Liver (tissue), 9 donors: ENCODE measurements around the gene HSP90AB1. TPM values are rescaled to one million over a fixed set of nuclear protein-coding genes. Genes with fewer than 3 reads are reported as not detected.
A peak's percentile ranks its signal among the peaks of the same experiment; 100 is the strongest.

Experiments
- DNase-seq: peaks from one replicate; pipeline ENCODE4 v3.0.0-alpha.2; 2017; ENCODE audit warnings: low spot score
- H3K27ac ChIP-seq, 2 donors: one replicate each; pipeline ENCODE4 v1.7.0; 2013; ENCODE audit warnings: inconsistent platforms in 2 of 2, low read length in 2 of 2, control low read depth in 1 of 2, low read depth in 1 of 2, mild to moderate bottlenecking in 1 of 2
- H3K27me3 ChIP-seq, 4 donors: one replicate each; pipeline versions ENCODE4 v1.6.1 to v1.7.0; 2013; ENCODE audit warnings: low read length in 3 of 4, inconsistent platforms in 1 of 4, mild to moderate bottlenecking in 1 of 4, moderate library complexity in 1 of 4; ENCODE audit not compliant: control insufficient read depth in 4 of 4, insufficient read depth in 4 of 4
- H3K36me3 ChIP-seq, 4 donors: one replicate each; pipeline versions ENCODE4 v1.6.1 to v1.7.0; 2013; ENCODE audit warnings: low read length in 3 of 4, mild to moderate bottlenecking in 3 of 4, low read depth in 1 of 4, moderate library complexity in 1 of 4; ENCODE audit not compliant: control insufficient read depth in 4 of 4, insufficient read depth in 3 of 4
- H3K4me1 ChIP-seq, 4 donors: one replicate each; pipeline versions ENCODE4 v1.6.1 to v1.7.0; 2013; ENCODE audit warnings: low read length in 3 of 4, mild to moderate bottlenecking in 3 of 4, moderate library complexity in 1 of 4; ENCODE audit not compliant: control insufficient read depth in 4 of 4, insufficient read depth in 4 of 4
- H3K4me3 ChIP-seq, 3 donors: one replicate each; pipeline versions ENCODE4 v1.6.1 to v1.7.0; 2013; ENCODE audit warnings: low read length in 3 of 3, control low read depth in 1 of 3, low read depth in 1 of 3, mild to moderate bottlenecking in 1 of 3
- H3K9ac ChIP-seq, 2 donors: one replicate each; pipeline ENCODE4 v1.7.0; 2013; ENCODE audit warnings: low read length in 2 of 2, mild to moderate bottlenecking in 2 of 2, moderate library complexity in 2 of 2, control low read depth in 1 of 2, low read depth in 1 of 2
- H3K9me3 ChIP-seq, 4 donors: one replicate each; pipeline versions ENCODE4 v1.6.1 to v1.7.0; 2013; ENCODE audit warnings: low read length in 3 of 4; ENCODE audit not compliant: control insufficient read depth in 4 of 4
- ATF3 ChIP-seq: IDR thresholded peaks from 2 replicates; pipeline ENCODE4 v1.6.1; 2016; ENCODE audit warnings: antibody characterized with exemption
- CTCF ChIP-seq: fragments of 150-350 bp; IDR thresholded peaks from 2 replicates; pipeline ENCODE4 v1.5.1; 2017; ENCODE audit warnings: improper control_type of control experiment, low read depth, low read length; ENCODE audit not compliant: missing input control
- EGR1 ChIP-seq, 2 donors: IDR thresholded peaks; 2 replicates each; pipeline ENCODE4 v1.6.1; 2016 to 2018; ENCODE audit warnings: antibody characterized with exemption in 2 of 2, low read depth in 2 of 2
- FOXA1 ChIP-seq: IDR thresholded peaks from 2 replicates; pipeline ENCODE4 v1.6.1; 2016; ENCODE audit warnings: antibody characterized with exemption
- FOXA2 ChIP-seq: IDR thresholded peaks from 2 replicates; pipeline ENCODE4 v1.6.1; 2016; ENCODE audit warnings: antibody characterized with exemption
- GABPA ChIP-seq, 2 donors: IDR thresholded peaks in 1 of 2; conservative IDR thresholded peaks in 1 of 2; 2 replicates each; pipeline ENCODE4 v1.6.1; 2016; ENCODE audit warnings: antibody characterized with exemption in 2 of 2, mild to moderate bottlenecking in 1 of 2, moderate library complexity in 1 of 2
- HNF4A ChIP-seq, 2 donors: conservative IDR thresholded peaks; 2 replicates each; pipeline ENCODE4 v1.6.1; 2016; ENCODE audit warnings: antibody characterized with exemption in 2 of 2, mild to moderate bottlenecking in 2 of 2
- HNF4G ChIP-seq: IDR thresholded peaks from 2 replicates; pipeline ENCODE4 v1.6.1; 2016; ENCODE audit warnings: antibody characterized with exemption
- JUND ChIP-seq, 2 donors: IDR thresholded peaks; 2 replicates each; pipeline ENCODE4 v1.6.1; 2016; ENCODE audit warnings: antibody characterized with exemption in 2 of 2
- MAX ChIP-seq: IDR thresholded peaks from 2 replicates; pipeline ENCODE4 v1.6.1; 2016; ENCODE audit warnings: antibody characterized with exemption
- NR2F2 ChIP-seq: IDR thresholded peaks from 2 replicates; pipeline ENCODE4 v1.6.1; 2016; ENCODE audit warnings: antibody characterized with exemption
- RAD21 ChIP-seq, 2 donors: IDR thresholded peaks; 2 replicates each; pipeline ENCODE4 v1.6.1; 2016; ENCODE audit warnings: antibody characterized with exemption in 2 of 2, mild to moderate bottlenecking in 2 of 2
- REST ChIP-seq: IDR thresholded peaks from 2 replicates; pipeline ENCODE4 v1.6.1; 2016; ENCODE audit warnings: antibody characterized with exemption, mild to moderate bottlenecking
- RXRA ChIP-seq, 2 donors: IDR thresholded peaks; 2 replicates each; pipeline ENCODE4 v1.6.1; 2017 to 2018; ENCODE audit warnings: antibody characterized with exemption in 2 of 2, mild to moderate bottlenecking in 1 of 2
- SP1 ChIP-seq: IDR thresholded peaks from 2 replicates; pipeline ENCODE4 v1.6.1; 2018; ENCODE audit warnings: antibody characterized with exemption, mild to moderate bottlenecking
- TAF1 ChIP-seq: conservative IDR thresholded peaks from 2 replicates; pipeline ENCODE4 v1.6.1; 2016; ENCODE audit warnings: antibody characterized with exemption, mild to moderate bottlenecking
- YY1 ChIP-seq: IDR thresholded peaks from 2 replicates; pipeline ENCODE4 v1.6.1; 2016; ENCODE audit warnings: antibody characterized with exemption, mild to moderate bottlenecking
- ZBTB33 ChIP-seq: IDR thresholded peaks from 2 replicates; pipeline ENCODE4 v1.6.1; 2016; ENCODE audit warnings: antibody characterized with exemption
- WGBS: extraction: QIAGEN DNeasy Blood & Tissue Kit; methylation state at CpG from one replicate; pipeline ENCODE4 v1.1.7; 2013; 5-methylcytosine and 5-hydroxymethylcytosine counted together
- polyA plus RNA-seq, 2 donors: library from polyadenylated mRNA; stranded (reverse) in 1 of 2; unstranded in 1 of 2; fragments of 200-250 nt in 1 of 2; fragments of >200 nt in 1 of 2; fragmentation: Nextera tagmentation in 1 of 2; extraction: Ambion mirVana in 1 of 2; gene quantifications; one replicate each; pipeline versions ENCODE4 v1.2.1 to v1.2.3, GENCODE V29; 2013 to 2015
- total RNA-seq, 2 donors: library from RNA; depleted of rRNA; stranded (reverse); fragments of >200 nt; gene quantifications; one replicate each; pipeline ENCODE4 v1.2.3, GENCODE V29; 2014
- donor health status: healthy.
- donor health status: healthy.
- donor health status: healthy.
- donor health status: healthy.
- donor health status: healthy.

The HSP90AB1 gene
- total and polyA plus RNA-seq, 4 donors: 129 to 281 (median 203) TPM

- Histone ChIP-seq H3K36me3 (peaks cover 10 to 47% (median 42%) of the 10 kb centered on the region in 4 donors), H3K9me3 (no peaks in the 10 kb centered on the region), H3K27me3 (no peaks in the 10 kb centered on the region), H3K9ac (peak overlapping the region; percentile 93 to 100), H3K27ac (peak overlapping the region; percentile 99 to 100), H3K4me3 (peak overlapping the region; percentile 74 to 88 (median 83)), H3K4me1 (peaks cover 5 to 27% (median 23%) of the 10 kb centered on the region in 4 donors)
- TF ChIP-seq JUND (IDR thresholded peaks at IDR 0.05): no peak
- TF ChIP-seq EGR1 (IDR thresholded peaks at IDR 0.05; ENCODE audit: low read depth in 2 of 2): no peak
- no peak for TF ChIP-seq FOXA2
- no peak for TF ChIP-seq RXRA (IDR thresholded peaks at IDR 0.05)
- no peak for TF ChIP-seq HNF4G
- TF ChIP-seq ATF3: no peak
- TF ChIP-seq REST: no peak
- TF ChIP-seq NR2F2: no peak
- no peak for TF ChIP-seq TAF1
- no peak for TF ChIP-seq YY1
- no peak for TF ChIP-seq CTCF
- no peak for TF ChIP-seq RAD21 (IDR thresholded peaks at IDR 0.05)
- no peak for TF ChIP-seq HNF4A (conservative IDR thresholded peaks at IDR 0.05)
- TF ChIP-seq GABPA (IDR thresholded peaks at IDR 0.05 in 1 of 2, conservative IDR thresholded peaks at IDR 0.05 in 1 of 2): no peak
- TF ChIP-seq FOXA1: no peak
- no peak for TF ChIP-seq SP1
- TF ChIP-seq MAX: no peak
- no peak for TF ChIP-seq ZBTB33
- 22% methylated on average over 1 of the region's 1 CpG for WGBS
- DNase-seq: no peak
Observed at GRCh38 chr6:44248579-44248978, 1.7 kb downstream of the HSP90AB1 start.
